Memory B cell (primary cell): ENCODE data around the gene LRRC41.
"Not testable (repeated sequence)": the region's sequence is repeated elsewhere in the genome, so short reads cannot be mapped to it uniquely, and the experiment has no call there.

Experiments
- ATAC-seq: fragments of 150-1000 bp; cut with Tn5 transposase; 2 replicates; pipeline ENCODE4 v1.10.0; 2021; ENCODE audit warnings: low read depth, mild to moderate bottlenecking, moderate library complexity
- DNase-seq, 2 donors: peaks; one replicate each; pipeline ENCODE4 v3.0.0; 2022; ENCODE audit warnings: low spot score in 2 of 2
- H3K27ac Mint-ChIP-seq: one replicate; pipeline ENCODE4 v1.8.0; 2022; ENCODE audit warnings: mild to moderate bottlenecking, moderate library complexity, mixed read lengths
- H3K27me3 Mint-ChIP-seq: one replicate; pipeline ENCODE4 v1.8.0; 2022; ENCODE audit warnings: mixed read lengths
- H3K36me3 Mint-ChIP-seq: one replicate; pipeline ENCODE4 v1.8.0; 2022; ENCODE audit warnings: mild to moderate bottlenecking, mixed read lengths
- H3K4me1 Mint-ChIP-seq: one replicate; pipeline ENCODE4 v1.8.0; 2022; ENCODE audit warnings: mixed read lengths
- H3K4me3 Mint-ChIP-seq: one replicate; pipeline ENCODE4 v1.8.0; 2022; ENCODE audit warnings: mild to moderate bottlenecking, moderate library complexity, mixed read lengths
- H3K9me3 Mint-ChIP-seq: one replicate; pipeline ENCODE4 v1.8.0; 2022; ENCODE audit warnings: mixed read lengths

LRRC41 gene

DNA sequence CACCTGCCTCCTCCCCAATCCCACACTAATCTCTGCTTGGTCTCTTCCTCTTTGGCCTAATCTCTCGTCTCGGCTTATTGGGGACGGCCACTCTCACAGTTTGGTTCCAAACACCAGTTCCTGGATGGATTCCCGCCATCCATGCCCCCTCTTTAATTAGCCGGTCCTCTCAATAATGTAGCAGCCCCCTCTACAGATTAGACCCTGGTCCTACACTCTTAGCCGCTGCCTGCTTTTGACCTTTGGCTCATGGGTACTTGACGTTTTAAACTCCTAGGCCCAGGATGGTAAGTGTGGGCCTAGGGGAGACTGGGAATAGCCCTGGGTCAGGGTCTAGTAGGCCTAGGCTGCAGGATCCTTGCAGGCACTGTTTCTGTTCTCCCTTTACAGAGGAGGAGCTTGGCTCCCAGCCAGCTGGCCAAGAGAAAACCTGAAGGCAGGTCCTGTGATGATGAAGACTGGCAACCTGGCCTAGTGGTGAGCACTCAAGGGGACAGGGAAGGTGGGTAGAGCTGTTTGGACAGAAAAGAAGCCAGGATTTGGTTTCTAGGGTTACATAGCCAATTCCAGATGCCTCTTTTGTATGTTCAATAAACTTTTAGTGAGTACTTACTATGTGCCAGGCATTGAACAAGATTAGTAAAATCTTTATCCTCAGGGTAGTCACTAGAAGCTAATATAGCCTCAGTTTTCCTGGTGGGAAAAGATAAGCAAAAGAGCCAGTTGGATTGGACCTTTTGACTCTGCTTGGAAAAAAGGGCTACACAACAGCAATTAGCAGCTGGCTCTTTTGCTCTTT lies 55.1 kb downstream of the LRRC41 start:
- peak overlapping the region; percentile 96 for H3K4me3 Mint-ChIP-seq

DNA sequence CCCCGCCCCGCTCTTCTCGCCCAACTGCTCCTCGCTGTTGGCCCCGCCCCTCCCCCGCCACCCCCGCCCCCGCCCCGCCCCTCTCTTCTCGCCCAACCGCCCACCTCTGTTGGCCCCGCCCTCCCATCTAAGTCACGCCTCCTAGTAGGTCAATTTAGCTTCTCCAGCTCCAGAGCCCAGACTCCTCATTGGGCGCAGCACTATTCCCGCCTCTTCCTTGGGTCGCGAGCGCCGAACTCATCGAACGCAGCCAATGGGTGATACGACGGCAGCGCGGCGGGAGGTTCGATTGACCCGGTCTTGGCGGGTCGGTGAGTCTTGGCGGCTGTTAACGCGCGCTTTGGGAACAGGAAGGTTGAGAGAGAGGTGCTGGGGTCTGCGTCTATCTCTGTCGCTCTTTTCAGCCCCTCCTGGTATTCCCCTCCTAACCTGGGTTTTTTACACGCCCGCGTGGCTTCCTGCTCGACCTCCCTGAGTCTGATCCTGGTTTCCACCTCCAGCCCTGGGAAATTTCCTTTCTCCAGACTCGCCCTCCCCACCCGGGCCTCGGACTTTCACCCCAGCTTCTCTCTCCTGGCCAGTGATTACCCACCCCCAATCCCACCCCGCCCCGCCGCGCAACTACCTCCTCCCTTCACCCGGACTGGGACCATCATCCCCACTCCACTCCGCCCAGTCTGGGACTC lies 55.8 kb downstream of the LRRC41 start, which contains the start of gene RAD54L:
Gene RAD54L, plus strand, starts transcription at position 328 of the 686 bp plus-strand sequence. CDS start 643 bp downstream, outside the sequence.
- Mint-ChIP-seq H3K27me3 (no peaks in the 10 kb centered on the region), H3K9me3 (no peaks in the 10 kb centered on the region), H3K4me3 (peak within 1 kb of the TSS; percentile 96), H3K27ac (peak within 1 kb of the TSS; percentile 82), H3K4me1 (peaks cover 15% of the 10 kb centered on the region), H3K36me3 (no peaks in the 10 kb centered on the region)
- DNase-seq (peak; percentile 85 to 93), ATAC-seq (peak; percentile 90)

More for the DNA sequence above, 55.1 kb downstream of the LRRC41 start:
- H3K27ac Mint-ChIP-seq: peak overlapping the region; percentile 82
- H3K27me3 Mint-ChIP-seq: no peaks in the 10 kb centered on the region
- DNase-seq: no peak
- peaks cover 15% of the 10 kb centered on the region for H3K4me1 Mint-ChIP-seq
- no peaks in the 10 kb centered on the region for H3K36me3 Mint-ChIP-seq
- no peaks in the 10 kb centered on the region for H3K9me3 Mint-ChIP-seq
- no peak for ATAC-seq

DNA sequence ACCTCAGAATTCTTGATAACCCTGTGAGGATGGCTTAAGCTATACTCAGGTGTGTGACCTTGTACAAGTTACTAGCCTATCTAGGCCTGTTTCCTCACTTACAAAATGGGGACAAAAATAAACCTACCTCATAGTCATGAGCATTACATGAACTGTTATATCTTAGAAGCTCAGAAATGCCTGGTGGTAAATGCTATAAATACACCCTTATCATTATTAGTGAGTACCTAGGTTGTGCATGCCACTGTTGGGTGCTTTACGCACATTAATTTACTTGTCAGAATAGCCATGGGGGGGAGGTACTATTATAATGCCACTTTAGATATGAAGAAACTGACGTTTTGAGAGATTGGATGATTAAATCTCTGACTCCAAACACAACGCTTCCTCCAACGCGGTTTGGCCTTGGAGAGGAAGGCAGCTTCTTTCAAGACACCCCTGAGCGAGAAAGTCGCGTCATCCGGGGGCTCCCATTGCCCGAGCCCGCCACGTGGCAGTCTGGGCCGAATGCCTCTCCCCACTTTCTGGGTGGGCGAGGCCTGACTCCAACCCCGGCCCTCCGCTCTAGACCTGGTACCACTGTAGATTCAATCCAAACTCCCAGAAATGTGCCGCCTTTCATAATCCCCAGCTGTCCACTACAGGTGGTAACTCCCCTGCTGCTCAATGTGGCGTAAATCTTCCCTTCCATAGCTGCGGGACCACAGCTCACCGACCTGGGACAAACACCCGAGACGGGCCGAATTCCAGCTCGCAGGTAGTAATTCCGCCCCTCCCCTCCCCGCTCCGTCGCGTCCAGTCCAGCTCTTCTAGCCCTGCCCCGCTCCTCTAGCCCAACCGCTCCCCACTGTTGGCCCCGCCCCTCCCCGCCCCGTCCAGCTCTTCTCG lies 56.6 kb downstream of the LRRC41 start:
- H3K27ac Mint-ChIP-seq: peak overlapping the region; percentile 82
- peak overlapping the region; percentile 96 for H3K4me3 Mint-ChIP-seq
- peak; percentile 18 for ATAC-seq
- peak in 1 of 2 donors; percentile 62 for DNase-seq
- H3K36me3 Mint-ChIP-seq: no peaks in the 10 kb centered on the region
- H3K27me3 Mint-ChIP-seq: no peaks in the 10 kb centered on the region
- peaks cover 15% of the 10 kb centered on the region for H3K4me1 Mint-ChIP-seq
- H3K9me3 Mint-ChIP-seq: no peaks in the 10 kb centered on the region

DNA sequence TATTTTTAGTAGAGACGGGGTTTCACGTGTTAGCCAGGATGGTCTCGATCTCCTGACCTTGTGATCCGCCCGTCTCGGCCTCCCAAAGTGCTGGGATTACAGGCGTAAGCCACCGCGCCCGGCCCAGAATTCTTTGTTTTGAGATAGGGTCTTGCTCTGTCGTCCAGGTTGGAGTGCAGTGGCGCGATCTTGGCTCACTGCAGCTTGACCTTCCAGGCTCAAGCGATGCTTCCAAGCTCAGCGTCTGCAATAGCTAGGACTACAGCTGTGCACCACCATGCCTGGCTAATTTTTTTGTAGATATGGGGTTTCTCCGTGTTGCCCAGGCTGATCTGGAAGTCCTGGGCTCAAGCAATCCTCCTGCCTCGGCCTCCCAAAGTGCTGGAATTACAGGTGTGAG lies 57.3 kb downstream of the LRRC41 start:
- H3K36me3 Mint-ChIP-seq, H3K4me3 Mint-ChIP-seq, H3K27ac Mint-ChIP-seq, ATAC-seq, DNase-seq, H3K27me3 Mint-ChIP-seq, H3K9me3 Mint-ChIP-seq: not testable (repeated sequence)
- peaks cover 15% of the 10 kb centered on the region for H3K4me1 Mint-ChIP-seq

DNA sequence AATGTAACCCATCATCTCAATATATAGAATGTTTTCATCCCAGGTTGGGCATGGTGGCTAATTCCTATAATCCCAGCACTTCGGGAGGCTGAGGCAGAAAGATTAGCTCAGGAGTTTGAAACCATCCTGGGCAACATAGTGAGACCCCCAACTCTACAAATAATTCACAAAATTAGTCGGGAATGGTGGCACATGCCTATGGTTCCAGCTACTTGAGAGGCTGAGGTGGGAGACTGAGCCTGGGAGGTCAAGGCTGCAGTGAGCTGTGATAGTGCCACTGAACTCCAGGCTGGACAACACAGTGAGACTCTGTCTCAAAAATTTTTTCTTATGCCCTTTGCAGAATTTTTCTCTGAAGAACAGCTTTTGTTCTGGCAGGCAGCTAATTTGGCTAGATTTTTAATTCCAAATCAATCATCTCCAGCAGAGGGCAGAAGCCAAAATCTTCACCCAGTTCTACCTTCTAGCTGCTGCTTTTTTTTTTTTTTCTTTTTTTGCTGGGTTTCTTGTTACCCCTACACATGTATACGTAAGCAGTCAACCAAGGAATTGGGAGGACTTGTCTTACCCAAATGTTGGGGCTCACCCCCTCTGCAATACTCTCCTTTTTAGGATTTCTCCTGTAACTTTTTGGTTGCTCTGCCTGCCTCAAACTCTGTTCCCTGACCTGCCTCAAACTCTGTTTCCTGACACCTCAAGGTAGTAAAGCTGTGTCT lies 58.6 kb downstream of the LRRC41 start:
- H3K27me3 Mint-ChIP-seq: no peaks in the 10 kb centered on the region
- no peak overlapping the region for H3K27ac Mint-ChIP-seq
- H3K4me3 Mint-ChIP-seq: no peak overlapping the region
- H3K36me3 Mint-ChIP-seq: no peaks in the 10 kb centered on the region
- H3K4me1 Mint-ChIP-seq: peaks cover 15% of the 10 kb centered on the region
- peak in 1 of 2 donors; percentile 19 for DNase-seq
- no peak for ATAC-seq
- H3K9me3 Mint-ChIP-seq: no peaks in the 10 kb centered on the region

DNA sequence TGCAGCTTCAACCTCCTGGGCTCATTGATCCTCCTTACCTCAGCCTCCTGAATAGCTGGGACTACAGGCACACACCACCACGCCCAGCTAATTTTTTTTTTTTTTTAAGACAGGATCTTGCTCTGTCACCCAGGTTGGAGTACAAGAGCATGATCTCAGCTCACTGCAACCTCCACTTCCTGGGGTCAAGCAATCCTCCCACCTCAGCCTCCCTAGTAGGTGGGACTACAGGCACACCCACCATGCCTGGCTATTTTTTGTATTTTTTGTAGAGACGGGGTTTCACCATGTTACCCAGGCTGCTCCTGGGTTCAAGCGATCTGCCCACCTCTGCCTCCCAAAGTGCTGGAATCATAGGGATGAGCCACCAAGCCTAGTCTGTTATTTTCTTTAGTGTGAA lies 59.6 kb downstream of the LRRC41 start:
- H3K4me3 Mint-ChIP-seq, H3K27ac Mint-ChIP-seq, DNase-seq, ATAC-seq, H3K9me3 Mint-ChIP-seq, H3K27me3 Mint-ChIP-seq, H3K36me3 Mint-ChIP-seq: not testable (repeated sequence)
- H3K4me1 Mint-ChIP-seq: peaks cover 15% of the 10 kb centered on the region

DNA sequence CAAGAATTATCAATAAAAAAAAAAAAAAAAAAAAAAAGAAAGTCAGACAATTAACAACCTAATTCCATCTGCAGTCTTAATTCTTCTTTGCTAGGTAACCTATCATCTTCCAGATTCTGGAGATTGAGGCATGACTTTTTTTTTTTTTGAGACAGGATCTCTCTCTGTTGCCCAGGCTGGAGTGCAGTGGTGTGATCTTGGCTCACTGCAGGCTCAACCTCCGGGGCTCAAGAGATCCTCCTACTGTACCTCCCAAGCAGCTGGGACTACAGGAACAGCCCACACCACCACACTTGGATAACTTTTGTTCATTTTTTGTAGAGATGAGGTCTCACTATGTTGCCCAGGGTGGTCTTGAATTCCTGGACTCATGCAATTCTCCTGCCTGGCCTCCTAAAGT lies 60.5 kb downstream of the LRRC41 start:
- Mint-ChIP-seq H3K4me3 (no peak overlapping the region), H3K9me3 (peaks cover 3% of the 10 kb centered on the region), H3K27me3 (no peaks in the 10 kb centered on the region), H3K27ac (no peak overlapping the region), H3K4me1 (peaks cover 10% of the 10 kb centered on the region), H3K36me3 (no peaks in the 10 kb centered on the region)
- ATAC-seq (no peak), DNase-seq (no peak)

DNA sequence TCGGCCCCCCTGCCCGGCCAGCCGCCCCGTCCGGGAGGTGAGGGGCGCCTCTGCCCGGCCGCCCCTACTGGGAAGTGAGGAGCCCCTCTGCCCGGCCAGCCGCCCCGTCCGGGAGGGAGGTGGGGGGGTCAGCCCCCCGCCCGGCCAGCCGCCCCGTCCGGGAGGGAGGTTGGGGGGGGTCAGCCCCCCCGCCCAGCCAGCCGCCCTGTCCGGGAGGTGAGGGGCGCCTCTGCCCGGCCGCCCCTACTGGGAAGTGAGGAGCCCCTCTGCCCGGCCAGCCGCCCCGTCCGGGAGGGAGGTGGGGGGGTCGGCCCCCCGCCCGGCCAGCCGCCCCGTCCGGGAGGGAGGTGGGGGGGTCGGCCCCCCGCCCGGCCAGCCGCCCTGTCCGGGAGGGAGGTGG lies 61.7 kb downstream of the LRRC41 start:
- not testable (repeated sequence) for H3K9me3 Mint-ChIP-seq, ATAC-seq, H3K4me1 Mint-ChIP-seq, H3K4me3 Mint-ChIP-seq, H3K36me3 Mint-ChIP-seq, H3K27ac Mint-ChIP-seq, DNase-seq, H3K27me3 Mint-ChIP-seq

DNA sequence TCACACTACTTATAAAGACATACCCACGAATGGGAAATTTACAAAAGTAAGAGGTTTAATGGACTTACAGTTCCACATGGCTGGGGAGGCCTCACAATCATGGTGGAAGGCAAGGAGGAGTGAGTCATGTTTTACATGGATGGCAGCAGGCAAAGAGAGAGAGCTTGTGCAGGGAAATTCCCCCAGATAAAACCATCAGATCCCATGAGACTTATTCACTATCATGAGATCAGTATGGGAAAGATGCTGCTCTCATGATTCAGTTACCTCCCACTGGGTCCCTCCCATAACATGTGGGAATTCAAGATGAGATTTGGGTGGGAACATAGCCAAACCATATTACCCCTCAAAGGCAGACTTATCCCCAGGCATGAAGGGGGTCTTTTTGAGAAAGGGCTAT lies 64.6 kb downstream of the LRRC41 start:
- H3K4me1 Mint-ChIP-seq, H3K36me3 Mint-ChIP-seq, H3K27ac Mint-ChIP-seq, H3K27me3 Mint-ChIP-seq, DNase-seq, H3K4me3 Mint-ChIP-seq, H3K9me3 Mint-ChIP-seq, ATAC-seq: not testable (repeated sequence)

DNA sequence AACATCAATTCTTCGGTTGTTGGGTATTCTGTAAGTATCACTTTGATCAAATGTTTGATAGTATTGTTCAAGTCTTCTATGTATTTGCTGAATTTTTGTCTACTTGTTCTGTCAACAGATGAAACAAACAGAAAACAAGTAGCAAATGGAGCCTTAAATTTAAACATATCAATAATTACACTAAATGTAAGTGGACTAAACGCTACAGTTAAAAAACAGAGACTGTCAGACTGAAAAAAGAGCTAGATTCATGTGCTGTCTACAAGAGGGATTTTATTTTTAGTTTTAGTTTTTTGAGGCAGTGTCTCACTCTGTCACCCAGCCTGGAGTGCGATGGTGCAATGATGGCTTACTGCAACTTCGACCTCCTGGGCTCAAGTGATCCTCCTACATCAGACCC lies 66.5 kb downstream of the LRRC41 start:
- DNase-seq (no peak), ATAC-seq (no peak)
- Mint-ChIP-seq H3K36me3 (no peaks in the 10 kb centered on the region), H3K9me3 (peaks cover 3% of the 10 kb centered on the region), H3K27me3 (no peaks in the 10 kb centered on the region), H3K27ac (no peak overlapping the region), H3K4me3 (no peak overlapping the region), H3K4me1 (no peaks in the 10 kb centered on the region)

DNA sequence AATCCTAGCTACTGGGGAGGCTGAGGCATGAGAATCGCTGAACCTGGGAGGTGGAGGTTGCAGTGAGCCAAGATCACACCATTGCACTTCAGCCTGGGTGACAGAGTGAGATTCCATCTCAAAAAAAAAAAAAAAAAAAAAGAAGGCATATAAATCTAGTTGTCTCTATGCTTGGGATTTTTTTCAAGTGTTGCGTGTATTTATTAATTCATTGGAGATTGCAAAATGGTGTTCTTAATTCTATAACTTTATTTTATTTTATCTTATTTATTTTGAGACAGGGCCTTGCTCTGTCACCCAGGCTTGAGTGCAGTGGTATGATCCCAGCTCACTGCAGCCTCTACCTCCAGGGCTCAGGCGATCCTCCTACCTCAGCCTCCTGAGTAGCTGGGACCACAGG lies 72.2 kb downstream of the LRRC41 start:
- not testable (repeated sequence) for DNase-seq, H3K36me3 Mint-ChIP-seq, H3K27me3 Mint-ChIP-seq, H3K9me3 Mint-ChIP-seq, ATAC-seq, H3K4me1 Mint-ChIP-seq, H3K4me3 Mint-ChIP-seq, H3K27ac Mint-ChIP-seq
